ENCODE measurements around the gene OR8G1. TPM values are rescaled to one million over a fixed set of nuclear protein-coding genes. Genes with fewer than 3 reads are reported as not detected.

The OR8G1 gene
- total RNA-seq, 4 donors from 2014 or later: not detected

GRCh38 chr11:124211321-124211720, 29.6 kb upstream of the OR8G1 start:
- TF ChIP-seq, protein P1, sequence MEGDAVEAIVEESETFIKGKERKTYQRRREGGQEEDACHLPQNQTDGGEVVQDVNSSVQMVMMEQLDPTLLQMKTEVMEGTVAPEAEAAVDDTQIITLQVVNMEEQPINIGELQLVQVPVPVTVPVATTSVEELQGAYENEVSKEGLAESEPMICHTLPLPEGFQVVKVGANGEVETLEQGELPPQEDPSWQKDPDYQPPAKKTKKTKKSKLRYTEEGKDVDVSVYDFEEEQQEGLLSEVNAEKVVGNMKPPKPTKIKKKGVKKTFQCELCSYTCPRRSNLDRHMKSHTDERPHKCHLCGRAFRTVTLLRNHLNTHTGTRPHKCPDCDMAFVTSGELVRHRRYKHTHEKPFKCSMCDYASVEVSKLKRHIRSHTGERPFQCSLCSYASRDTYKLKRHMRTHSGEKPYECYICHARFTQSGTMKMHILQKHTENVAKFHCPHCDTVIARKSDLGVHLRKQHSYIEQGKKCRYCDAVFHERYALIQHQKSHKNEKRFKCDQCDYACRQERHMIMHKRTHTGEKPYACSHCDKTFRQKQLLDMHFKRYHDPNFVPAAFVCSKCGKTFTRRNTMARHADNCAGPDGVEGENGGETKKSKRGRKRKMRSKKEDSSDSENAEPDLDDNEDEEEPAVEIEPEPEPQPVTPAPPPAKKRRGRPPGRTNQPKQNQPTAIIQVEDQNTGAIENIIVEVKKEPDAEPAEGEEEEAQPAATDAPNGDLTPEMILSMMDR (IDR thresholded peaks at IDR 0.05; ENCODE audit: low read depth): no peak

- TF ChIP-seq, protein P1 (IDR thresholded peaks at IDR 0.05; ENCODE audit: low read depth): no peak
Observed at GRCh38 chr11:124214027-124214426, 26.9 kb upstream of the OR8G1 start.

DNA sequence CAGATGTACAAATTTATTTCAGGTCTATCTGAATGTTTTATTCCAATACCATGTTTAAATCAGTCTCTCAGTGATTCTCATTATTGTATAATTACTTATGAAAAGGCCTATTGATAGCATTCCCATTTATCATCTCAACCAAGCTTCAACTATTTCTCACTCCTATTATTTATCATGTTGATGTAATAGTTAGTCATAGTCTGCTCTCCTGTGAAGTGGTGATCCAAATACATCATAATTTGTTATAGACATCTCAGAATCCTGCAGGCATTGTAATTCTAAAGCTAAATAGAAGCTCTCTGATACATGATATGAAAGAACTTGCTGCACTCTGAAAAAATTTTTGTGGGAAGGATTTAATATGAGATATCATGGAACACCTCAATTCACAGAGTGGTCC, 21.8 kb upstream of the OR8G1 start:
- TF ChIP-seq, protein P1 (IDR thresholded peaks at IDR 0.05; ENCODE audit: low read depth): no peak

GRCh38 chr11:124222407-124222806, 18.5 kb upstream of the OR8G1 start:
- TF ChIP-seq, protein P1 (IDR thresholded peaks at IDR 0.05; ENCODE audit: low read depth): no peak

- TF ChIP-seq, protein P1 (IDR thresholded peaks at IDR 0.05; ENCODE audit: low read depth): no peak
Observed at GRCh38 chr11:124225471-124225870, 15.4 kb upstream of the OR8G1 start.

DNA sequence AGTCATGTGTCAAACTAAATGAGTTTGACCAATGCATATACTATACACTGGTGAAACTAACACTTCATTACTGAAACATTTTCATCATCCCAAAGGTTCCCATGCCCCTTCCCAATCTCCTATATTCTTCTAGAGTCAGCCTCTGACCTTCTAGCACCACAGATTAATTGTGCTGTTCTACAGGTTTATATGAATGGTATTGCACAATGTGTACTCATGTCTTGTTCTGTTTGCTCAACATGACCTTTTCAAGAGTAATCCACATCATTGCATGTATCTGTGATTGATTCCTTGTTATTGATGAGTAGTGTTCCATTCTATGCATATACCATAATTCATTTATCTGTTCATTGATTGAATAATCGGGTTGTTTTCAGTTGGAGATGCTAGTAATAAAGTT, 7.5 kb upstream of the OR8G1 start:
- TF ChIP-seq, protein P1 (IDR thresholded peaks at IDR 0.05; ENCODE audit: low read depth): no peak

- TF ChIP-seq, protein P1 (IDR thresholded peaks at IDR 0.05; ENCODE audit: low read depth): no peak
Observed at GRCh38 chr11:124238512-124238911, 2.4 kb upstream of the OR8G1 start.

Data from subcutaneous adipose tissue (tissue), 4 donors.